Endothelial cell of umbilical vein (primary cell): Measurements from ENCODE around the gene KCTD2. TPM values are rescaled to one million over a fixed set of nuclear protein-coding genes. Genes with fewer than 3 reads are reported as not detected.

Source experiments
- BruUV-seq: library from RNA; stranded (reverse); fragments of 400-500 nt; replicated peaks from 2 replicates; lab custom pipeline; 2021; lab: Mats Ljungman, UMichigan
- CTCF ChIA-PET: fragments of 300-600, 350-600 bp; sonication (Branson Sonifier 250); formaldehyde crosslinking; loops from one replicate; lab custom pipeline; 2021; ENCODE audit warnings: antibody characterized with exemption, inconsistent platforms; lab: Charles Lee
- POLR2A ChIA-PET: fragments of 300-600, 350-600 bp; sonication (Branson Sonifier 250); formaldehyde crosslinking; loops from one replicate; lab custom pipeline; 2021; ENCODE audit warnings: antibody characterized with exemption, inconsistent platforms; lab: Charles Lee
- DNase-seq: peaks from one replicate; pipeline ENCODE4 v3.0.0-alpha.2; 2011; ENCODE audit warnings: low read depth, low spot score
- FAIRE-seq: peaks from 2 replicates; lab custom pipeline; 2011; peaks lifted over from hg19 to GRCh38; lab: Jason Lieb, UNC
- H2AFZ ChIP-seq: 2 replicates; pipeline ENCODE4 v1.6.0; 2012; ENCODE audit warnings: low read depth, low read length, control low read depth, inconsistent platforms
- H3K27ac ChIP-seq: 2 replicates; pipeline ENCODE4 v1.5.1; 2011; ENCODE audit warnings: low read depth, mild to moderate bottlenecking, control low read depth, low read length, moderate library complexity; ENCODE audit not compliant: insufficient read depth
- H3K27me3 ChIP-seq, 2 experiments: 2 replicates each; pipeline versions ENCODE4 v1.6.0 to v1.6.1; 2011; ENCODE audit warnings: low read length in 2 of 2, mixed read lengths in 1 of 2; ENCODE audit not compliant: control insufficient read depth in 2 of 2, insufficient read depth in 2 of 2
- H3K36me3 ChIP-seq, 2 experiments: 2 replicates in 1 of 2; 3 replicates in 1 of 2; pipeline ENCODE4 v1.5.1; 2011; ENCODE audit warnings: low read length in 2 of 2, mild to moderate bottlenecking in 1 of 2, moderate library complexity in 1 of 2; ENCODE audit not compliant: control insufficient read depth in 2 of 2, insufficient read depth in 2 of 2; ENCODE audit errors: extremely low read depth in 1 of 2
- H3K4me1 ChIP-seq: 3 replicates; pipeline ENCODE4 v1.5.1; 2011; ENCODE audit warnings: mild to moderate bottlenecking, low read length; ENCODE audit not compliant: control insufficient read depth, insufficient read depth; ENCODE audit errors: extremely low read depth
- H3K4me2 ChIP-seq: 2 replicates; pipeline ENCODE4 v1.6.1; 2011; ENCODE audit warnings: low read length, control low read depth, mixed read lengths; ENCODE audit not compliant: insufficient read depth
- H3K4me3 ChIP-seq, 3 experiments: fragments of 200-600 bp in 1 of 3; sonication (generic), shearing (Covaris generic) in 1 of 3; replicated peaks in 1 of 3; 2 replicates each; pipeline ENCODE4 v1.5.1; 2011 to 2016; ENCODE audit warnings: control low read depth in 3 of 3, low read length in 3 of 3, mild to moderate bottlenecking in 2 of 3, inconsistent platforms in 1 of 3, low read depth in 1 of 3, moderate library complexity in 1 of 3; ENCODE audit not compliant: insufficient read depth in 1 of 3
- H3K79me2 ChIP-seq: 2 replicates; pipeline ENCODE4 v1.6.0; 2012; ENCODE audit warnings: low read length, inconsistent platforms; ENCODE audit not compliant: control insufficient read depth, insufficient read depth
- H3K9ac ChIP-seq: replicated peaks from 2 replicates; pipeline ENCODE3; 2011; ENCODE audit warnings: low read length, control low read depth; ENCODE audit not compliant: insufficient read depth; ENCODE audit errors: extremely low read depth
- H3K9me1 ChIP-seq: replicated peaks from 3 replicates; pipeline ENCODE4 v1.6.0; 2011; ENCODE audit warnings: mild to moderate bottlenecking, low read length; ENCODE audit not compliant: control insufficient read depth, insufficient read depth; ENCODE audit errors: extremely low read depth
- H3K9me3 ChIP-seq: replicated peaks from 2 replicates; pipeline ENCODE4 v1.5.1; 2012; ENCODE audit warnings: low read length, inconsistent platforms; ENCODE audit not compliant: control insufficient read depth, insufficient read depth
- H4K20me1 ChIP-seq: replicated peaks from 2 replicates; pipeline ENCODE3; 2011; ENCODE audit warnings: mild to moderate bottlenecking, low read length; ENCODE audit not compliant: control insufficient read depth, insufficient read depth; ENCODE audit errors: extremely low read depth
- EZH2 ChIP-seq: IDR thresholded peaks from 2 replicates; pipeline ENCODE4 v1.6.1; 2012; ENCODE audit warnings: borderline replicate concordance, low read depth, mild to moderate bottlenecking, moderate library complexity, low read length, inconsistent platforms; ENCODE audit not compliant: severe bottlenecking
- FOS ChIP-seq: IDR thresholded peaks from 2 replicates; pipeline ENCODE4 v1.6.1; 2011; ENCODE audit warnings: mild to moderate bottlenecking, low read length, moderate library complexity, borderline replicate concordance; ENCODE audit not compliant: insufficient read depth
- GATA2 ChIP-seq: IDR thresholded peaks from 2 replicates; pipeline ENCODE4 v1.7.0; 2011; ENCODE audit warnings: low read depth, mild to moderate bottlenecking, moderate library complexity, mixed read lengths, low read length; ENCODE audit not compliant: insufficient read length, insufficient read depth
- JUN ChIP-seq: IDR thresholded peaks from 2 replicates; pipeline ENCODE4 v1.6.1; 2011; ENCODE audit warnings: borderline replicate concordance, low read depth; ENCODE audit not compliant: insufficient read length, insufficient read depth
- MYC ChIP-seq: IDR thresholded peaks from one replicate; pipeline ENCODE4 v1.6.1; 2011; ENCODE audit warnings: mild to moderate bottlenecking, low read depth, low read length
- POLR2A ChIP-seq: IDR thresholded peaks from 2 replicates; pipeline ENCODE4 v1.6.1; 2012; ENCODE audit warnings: low read depth, mild to moderate bottlenecking, control low read depth, low read length
- POLR2AphosphoS5 ChIP-seq: IDR thresholded peaks from 2 replicates; pipeline ENCODE4 v1.6.1; 2012; ENCODE audit warnings: low read depth, mild to moderate bottlenecking, control low read depth, low read length, moderate library complexity; ENCODE audit not compliant: insufficient read depth
- dilution Hi-C: fragments of 300-500 bp; cut with MboI; formaldehyde crosslinking; loops from one replicate; pipeline ENCODE4 v1.15.0; 2019; ENCODE audit warnings: low sequenced_read_pairs; ENCODE audit not compliant: extremely low pct_ligation_motif_present
- intact Hi-C: fragments of 100-400 bp; cut with micrococcal nuclease; formaldehyde crosslinking; loops from one replicate; pipeline ENCODE4 v1.10.0; 2022
- polyA plus RNA-seq, 4 experiments: library from polyadenylated mRNA; depleted of rRNA in 3 of 4; stranded (reverse) in 3 of 4; unstranded in 1 of 4; fragments of >200 nt; gene quantifications; 2 replicates each; pipeline versions ENCODE4 v1.2.1 to v1.2.3, GENCODE V29; 2011 to 2012; ENCODE audit warnings: missing spikeins in 1 of 4
- total RNA-seq: library from RNA; stranded (reverse); gene quantifications from 2 replicates; pipeline ENCODE4 v1.2.3, GENCODE V29; 2021
- TF ChIP-seq, protein P1 (sequence below): IDR thresholded peaks from 2 replicates; pipeline ENCODE4 v1.6.1; 2011; ENCODE audit not compliant: insufficient read depth, insufficient read length
- TF ChIP-seq, protein P2 (sequence below), 2 donors: IDR thresholded peaks; 1 replicate in 1 of 2; 2 replicates in 1 of 2; pipeline ENCODE4 v1.5.1; 2011; ENCODE audit warnings: low read length in 2 of 2, mild to moderate bottlenecking in 2 of 2, moderate library complexity in 2 of 2, control low read depth in 1 of 2, inconsistent platforms in 1 of 2, low read depth in 1 of 2; ENCODE audit not compliant: insufficient read depth in 1 of 2; ENCODE audit errors: extremely low read depth in 1 of 2

KCTD2 gene
- total and polyA plus RNA-seq, 2 donors (not counting 3 experiments of a cell fraction or from before 2014, with no cell fraction given) = 23.2 to 24.8 TPM

DNA sequence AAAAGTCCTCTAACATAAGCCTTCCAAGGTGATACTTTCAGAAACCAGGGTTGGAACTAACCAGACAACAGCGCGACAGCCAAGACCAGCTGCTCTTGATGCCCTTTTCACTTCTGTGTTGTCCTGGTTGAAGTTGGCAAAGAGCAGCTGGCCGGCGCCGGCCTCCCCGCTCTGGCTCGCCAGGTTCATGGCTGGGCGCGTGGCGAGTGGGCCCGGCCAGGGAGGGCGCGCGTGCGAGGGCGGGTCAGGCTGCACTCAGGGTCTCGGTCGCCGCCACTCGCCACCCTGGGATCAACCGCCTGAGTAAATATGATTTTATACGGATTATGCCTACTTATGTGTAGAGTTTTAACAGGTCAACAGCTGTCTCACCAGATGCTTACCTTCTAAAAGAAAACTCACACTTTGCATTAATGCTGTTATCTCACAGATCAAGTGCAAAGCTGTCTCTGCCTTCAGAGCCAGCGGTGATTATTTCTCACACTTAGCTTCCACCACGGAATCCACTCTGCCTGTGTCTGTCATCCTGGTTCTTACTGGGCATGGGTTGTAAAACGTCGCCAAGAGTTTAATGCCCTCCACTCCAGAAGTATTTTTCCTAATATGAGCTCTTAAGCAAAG lies 13.5 kb downstream of the KCTD2 start:
- BruUV-seq = no TSS peak
- intact Hi-C loops (no loop called here), dilution Hi-C loops (no loop called here)
- Histone ChIP-seq H3K9me3 (no peaks in the 10 kb centered on the region), H3K4me1 (peaks cover 2% of the 10 kb centered on the region), H2AFZ (no peak overlapping the region), H3K9me1 (no peaks in the 10 kb centered on the region), H3K79me2 (no peaks in the 10 kb centered on the region), H4K20me1 (no peaks in the 10 kb centered on the region), H3K9ac (no peak overlapping the region), H3K4me3 (no peak overlapping the region), H3K27me3 (no peaks in the 10 kb centered on the region), H3K36me3 (peaks cover 8 to 29% of the 10 kb centered on the region in 2 experiments), H3K4me2 (no peak overlapping the region), H3K27ac (no peak overlapping the region)
- ChIA-PET POLR2A (interaction anchor here (0.9 to 1.0 kb wide), 2 partner anchors 45 to 53 kb away, joined by 3 to 6 read pairs; no protein-coding TSS in a partner anchor), CTCF (interaction anchor here (0.9 to 6.1 kb wide), 32 partner anchors 9 to 210 kb away, joined by 3 to 80 read pairs (median 6); partner anchors contain the start of genes ARMC7, ATP5PD, KCTD2 and MIF4GD)
- DNase-seq (no peak), FAIRE-seq (no peak)
- TF ChIP-seq POLR2AphosphoS5 = no peak
- TF ChIP-seq, protein P1, sequence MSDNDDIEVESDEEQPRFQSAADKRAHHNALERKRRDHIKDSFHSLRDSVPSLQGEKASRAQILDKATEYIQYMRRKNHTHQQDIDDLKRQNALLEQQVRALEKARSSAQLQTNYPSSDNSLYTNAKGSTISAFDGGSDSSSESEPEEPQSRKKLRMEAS = no peak
- no peak for TF ChIP-seq EZH2
- no peak for TF ChIP-seq POLR2A
- TF ChIP-seq FOS = no peak
- no peak for TF ChIP-seq JUN
- no peak for TF ChIP-seq MYC
- TF ChIP-seq, protein P2, sequence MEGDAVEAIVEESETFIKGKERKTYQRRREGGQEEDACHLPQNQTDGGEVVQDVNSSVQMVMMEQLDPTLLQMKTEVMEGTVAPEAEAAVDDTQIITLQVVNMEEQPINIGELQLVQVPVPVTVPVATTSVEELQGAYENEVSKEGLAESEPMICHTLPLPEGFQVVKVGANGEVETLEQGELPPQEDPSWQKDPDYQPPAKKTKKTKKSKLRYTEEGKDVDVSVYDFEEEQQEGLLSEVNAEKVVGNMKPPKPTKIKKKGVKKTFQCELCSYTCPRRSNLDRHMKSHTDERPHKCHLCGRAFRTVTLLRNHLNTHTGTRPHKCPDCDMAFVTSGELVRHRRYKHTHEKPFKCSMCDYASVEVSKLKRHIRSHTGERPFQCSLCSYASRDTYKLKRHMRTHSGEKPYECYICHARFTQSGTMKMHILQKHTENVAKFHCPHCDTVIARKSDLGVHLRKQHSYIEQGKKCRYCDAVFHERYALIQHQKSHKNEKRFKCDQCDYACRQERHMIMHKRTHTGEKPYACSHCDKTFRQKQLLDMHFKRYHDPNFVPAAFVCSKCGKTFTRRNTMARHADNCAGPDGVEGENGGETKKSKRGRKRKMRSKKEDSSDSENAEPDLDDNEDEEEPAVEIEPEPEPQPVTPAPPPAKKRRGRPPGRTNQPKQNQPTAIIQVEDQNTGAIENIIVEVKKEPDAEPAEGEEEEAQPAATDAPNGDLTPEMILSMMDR (IDR thresholded peaks at IDR 0.05; ENCODE audit: extremely low read depth in 1 of 2, insufficient read depth in 1 of 2, low read depth in 1 of 2, low read length in 2 of 2) = no peak
- TF ChIP-seq GATA2 = no peak
